Liver (tissue), 3 donors: ENCODE results near the gene TMEM108.

ENCODE experiments used
- EGR1 ChIP-seq, 2 donors: IDR thresholded peaks; 2 replicates each; pipeline ENCODE4 v1.6.1; 2016 to 2018; ENCODE audit warnings: antibody characterized with exemption in 2 of 2, low read depth in 2 of 2
- HNF4G ChIP-seq: IDR thresholded peaks from 2 replicates; pipeline ENCODE4 v1.6.1; 2016; ENCODE audit warnings: antibody characterized with exemption
- JUND ChIP-seq, 2 donors: IDR thresholded peaks; 2 replicates each; pipeline ENCODE4 v1.6.1; 2016; ENCODE audit warnings: antibody characterized with exemption in 2 of 2
- RAD21 ChIP-seq, 2 donors: IDR thresholded peaks; 2 replicates each; pipeline ENCODE4 v1.6.1; 2016; ENCODE audit warnings: antibody characterized with exemption in 2 of 2, mild to moderate bottlenecking in 2 of 2
- RXRA ChIP-seq, 2 donors: IDR thresholded peaks; 2 replicates each; pipeline ENCODE4 v1.6.1; 2017 to 2018; ENCODE audit warnings: antibody characterized with exemption in 2 of 2, mild to moderate bottlenecking in 1 of 2
- SP1 ChIP-seq: IDR thresholded peaks from 2 replicates; pipeline ENCODE4 v1.6.1; 2018; ENCODE audit warnings: antibody characterized with exemption, mild to moderate bottlenecking
- TAF1 ChIP-seq: conservative IDR thresholded peaks from 2 replicates; pipeline ENCODE4 v1.6.1; 2016; ENCODE audit warnings: antibody characterized with exemption, mild to moderate bottlenecking
- YY1 ChIP-seq: IDR thresholded peaks from 2 replicates; pipeline ENCODE4 v1.6.1; 2016; ENCODE audit warnings: antibody characterized with exemption, mild to moderate bottlenecking
- TF ChIP-seq, protein P1 (sequence below): fragments of 150-350 bp; IDR thresholded peaks from 2 replicates; pipeline ENCODE4 v1.5.1; 2017; ENCODE audit warnings: improper control_type of control experiment, low read depth, low read length; ENCODE audit not compliant: missing input control
- TF ChIP-seq, protein P2 (sequence below): IDR thresholded peaks from 2 replicates; pipeline ENCODE4 v1.6.1; 2016; ENCODE audit warnings: antibody characterized with exemption
- TF ChIP-seq, protein P3 (sequence below): IDR thresholded peaks from 2 replicates; pipeline ENCODE4 v1.6.1; 2016; ENCODE audit warnings: antibody characterized with exemption, mild to moderate bottlenecking
- donor health status: healthy.
- donor health status: healthy.

DNA sequence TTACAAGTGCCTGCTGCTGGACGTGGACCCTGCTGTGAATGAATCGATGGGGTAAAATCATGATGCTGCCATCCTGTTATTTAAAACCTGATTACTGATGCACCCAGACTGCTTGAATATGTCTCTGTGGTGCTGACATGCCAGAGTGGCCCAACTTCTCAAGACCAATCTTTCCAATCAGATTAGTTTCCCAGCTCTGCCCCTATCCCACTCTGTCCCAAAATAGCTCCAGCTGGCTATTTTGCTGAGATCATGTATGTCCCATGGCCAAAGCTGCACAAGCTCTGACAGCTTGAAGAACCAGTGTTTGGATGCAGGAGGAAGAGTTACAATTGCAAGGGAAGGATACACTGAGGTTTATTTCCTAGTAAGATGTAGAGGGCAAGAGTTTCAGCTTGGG, 153.6 kb downstream of the TMEM108 start:
- TF ChIP-seq JUND (IDR thresholded peaks at IDR 0.05) (no peak), SP1 (no peak), RAD21 (IDR thresholded peaks at IDR 0.05) (no peak), HNF4G (no peak), TAF1 (no peak), EGR1 (IDR thresholded peaks at IDR 0.05; ENCODE audit: low read depth in 2 of 2) (no peak), YY1 (no peak), RXRA (IDR thresholded peaks at IDR 0.05) (no peak)
- TF ChIP-seq, protein P1, sequence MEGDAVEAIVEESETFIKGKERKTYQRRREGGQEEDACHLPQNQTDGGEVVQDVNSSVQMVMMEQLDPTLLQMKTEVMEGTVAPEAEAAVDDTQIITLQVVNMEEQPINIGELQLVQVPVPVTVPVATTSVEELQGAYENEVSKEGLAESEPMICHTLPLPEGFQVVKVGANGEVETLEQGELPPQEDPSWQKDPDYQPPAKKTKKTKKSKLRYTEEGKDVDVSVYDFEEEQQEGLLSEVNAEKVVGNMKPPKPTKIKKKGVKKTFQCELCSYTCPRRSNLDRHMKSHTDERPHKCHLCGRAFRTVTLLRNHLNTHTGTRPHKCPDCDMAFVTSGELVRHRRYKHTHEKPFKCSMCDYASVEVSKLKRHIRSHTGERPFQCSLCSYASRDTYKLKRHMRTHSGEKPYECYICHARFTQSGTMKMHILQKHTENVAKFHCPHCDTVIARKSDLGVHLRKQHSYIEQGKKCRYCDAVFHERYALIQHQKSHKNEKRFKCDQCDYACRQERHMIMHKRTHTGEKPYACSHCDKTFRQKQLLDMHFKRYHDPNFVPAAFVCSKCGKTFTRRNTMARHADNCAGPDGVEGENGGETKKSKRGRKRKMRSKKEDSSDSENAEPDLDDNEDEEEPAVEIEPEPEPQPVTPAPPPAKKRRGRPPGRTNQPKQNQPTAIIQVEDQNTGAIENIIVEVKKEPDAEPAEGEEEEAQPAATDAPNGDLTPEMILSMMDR = no peak
- TF ChIP-seq, protein P2, sequence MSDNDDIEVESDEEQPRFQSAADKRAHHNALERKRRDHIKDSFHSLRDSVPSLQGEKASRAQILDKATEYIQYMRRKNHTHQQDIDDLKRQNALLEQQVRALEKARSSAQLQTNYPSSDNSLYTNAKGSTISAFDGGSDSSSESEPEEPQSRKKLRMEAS = no peak
- TF ChIP-seq, protein P3, sequence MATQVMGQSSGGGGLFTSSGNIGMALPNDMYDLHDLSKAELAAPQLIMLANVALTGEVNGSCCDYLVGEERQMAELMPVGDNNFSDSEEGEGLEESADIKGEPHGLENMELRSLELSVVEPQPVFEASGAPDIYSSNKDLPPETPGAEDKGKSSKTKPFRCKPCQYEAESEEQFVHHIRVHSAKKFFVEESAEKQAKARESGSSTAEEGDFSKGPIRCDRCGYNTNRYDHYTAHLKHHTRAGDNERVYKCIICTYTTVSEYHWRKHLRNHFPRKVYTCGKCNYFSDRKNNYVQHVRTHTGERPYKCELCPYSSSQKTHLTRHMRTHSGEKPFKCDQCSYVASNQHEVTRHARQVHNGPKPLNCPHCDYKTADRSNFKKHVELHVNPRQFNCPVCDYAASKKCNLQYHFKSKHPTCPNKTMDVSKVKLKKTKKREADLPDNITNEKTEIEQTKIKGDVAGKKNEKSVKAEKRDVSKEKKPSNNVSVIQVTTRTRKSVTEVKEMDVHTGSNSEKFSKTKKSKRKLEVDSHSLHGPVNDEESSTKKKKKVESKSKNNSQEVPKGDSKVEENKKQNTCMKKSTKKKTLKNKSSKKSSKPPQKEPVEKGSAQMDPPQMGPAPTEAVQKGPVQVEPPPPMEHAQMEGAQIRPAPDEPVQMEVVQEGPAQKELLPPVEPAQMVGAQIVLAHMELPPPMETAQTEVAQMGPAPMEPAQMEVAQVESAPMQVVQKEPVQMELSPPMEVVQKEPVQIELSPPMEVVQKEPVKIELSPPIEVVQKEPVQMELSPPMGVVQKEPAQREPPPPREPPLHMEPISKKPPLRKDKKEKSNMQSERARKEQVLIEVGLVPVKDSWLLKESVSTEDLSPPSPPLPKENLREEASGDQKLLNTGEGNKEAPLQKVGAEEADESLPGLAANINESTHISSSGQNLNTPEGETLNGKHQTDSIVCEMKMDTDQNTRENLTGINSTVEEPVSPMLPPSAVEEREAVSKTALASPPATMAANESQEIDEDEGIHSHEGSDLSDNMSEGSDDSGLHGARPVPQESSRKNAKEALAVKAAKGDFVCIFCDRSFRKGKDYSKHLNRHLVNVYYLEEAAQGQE = no peak
